Panc1 (cell line): ENCODE results near the gene AHDC1.

Experiments
- CTCF ChIP-seq: fragments of 450-650 bp; IDR thresholded peaks from 2 replicates; pipeline ENCODE4 v1.5.1; 2017; ENCODE audit warnings: mild to moderate bottlenecking
- POLR2AphosphoS5 ChIP-seq: IDR thresholded peaks from 2 replicates; pipeline ENCODE4 v1.6.1; 2012; ENCODE audit warnings: mild to moderate bottlenecking, low read depth, low read length, moderate library complexity
- REST ChIP-seq, 2 experiments: IDR thresholded peaks; 2 replicates each; pipeline ENCODE4 v1.6.1; 2011 to 2012; ENCODE audit warnings: low read depth in 2 of 2, control low read depth in 1 of 2, low read length in 1 of 2, mild to moderate bottlenecking in 1 of 2, moderate library complexity in 1 of 2; ENCODE audit not compliant: insufficient read depth in 1 of 2
- SIN3A ChIP-seq: IDR thresholded peaks from 2 replicates; pipeline ENCODE4 v1.6.1; 2012; ENCODE audit warnings: low read depth, mild to moderate bottlenecking, low read length, moderate library complexity, borderline replicate concordance; ENCODE audit not compliant: insufficient read depth

GRCh38 chr1:27552911-27553420 lies 51.0 kb downstream of the AHDC1 start:
- TF ChIP-seq CTCF = no peak; the same call in 1 of the 2 replicates
- no peak for TF ChIP-seq SIN3A
- no peak for TF ChIP-seq POLR2AphosphoS5
- no peak for TF ChIP-seq REST (IDR thresholded peaks at IDR 0.05; ENCODE audit: insufficient read depth in 1 of 2, low read depth in 2 of 2, low read length in 1 of 2)
